GM19351 (cell line): ENCODE data around the gene CDKN2AIP.

Experiments used
- ATAC-seq: cut with Tn5 transposase; IDR thresholded peaks from one replicate; pipeline ENCODE4 v1.9.1; 2021; ENCODE audit warnings: mild to moderate bottlenecking, moderate library complexity; ENCODE audit not compliant: unreplicated experiment

Gene CDKN2AIP

DNA sequence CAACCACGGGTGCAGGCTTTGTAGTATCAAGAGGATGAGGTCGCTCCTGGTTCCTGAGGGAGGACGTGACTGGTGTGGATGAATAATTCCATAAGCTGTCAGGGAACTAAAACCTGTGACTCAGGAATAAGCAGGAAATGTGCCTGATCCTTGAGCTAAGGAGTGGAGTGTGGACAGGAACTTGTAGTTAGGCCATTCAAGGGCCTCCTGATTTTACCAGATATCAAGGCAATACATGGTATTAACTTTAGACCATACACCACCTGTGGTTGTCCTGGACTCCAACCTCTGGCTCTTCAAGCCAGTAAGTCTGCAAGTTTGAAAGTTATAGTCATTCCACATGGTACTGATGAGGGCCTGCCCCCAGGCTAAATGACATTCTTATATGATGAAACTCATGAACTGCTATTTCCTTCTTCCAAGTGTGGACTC, 48.4 kb downstream of the CDKN2AIP start:
- no peak for ATAC-seq

DNA sequence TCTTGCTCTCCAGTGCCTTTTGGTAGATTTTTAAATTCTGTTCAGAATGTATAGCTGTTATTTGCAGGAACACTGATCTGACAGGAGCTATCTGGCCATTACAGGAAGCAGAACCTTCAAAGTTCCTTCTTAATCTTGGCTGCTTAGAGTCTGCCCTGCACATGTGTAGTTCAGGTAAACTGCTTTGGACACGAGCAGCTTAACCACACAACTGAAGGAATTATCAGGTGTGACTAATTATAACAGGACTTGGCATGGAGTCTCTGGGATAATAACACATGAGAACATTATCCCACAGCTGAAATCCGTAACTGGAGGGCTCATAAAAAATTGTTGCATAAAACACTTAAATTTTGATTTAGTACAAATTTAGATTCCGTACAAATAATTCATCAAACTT, 48.8 kb downstream of the CDKN2AIP start:
- no peak for ATAC-seq

DNA sequence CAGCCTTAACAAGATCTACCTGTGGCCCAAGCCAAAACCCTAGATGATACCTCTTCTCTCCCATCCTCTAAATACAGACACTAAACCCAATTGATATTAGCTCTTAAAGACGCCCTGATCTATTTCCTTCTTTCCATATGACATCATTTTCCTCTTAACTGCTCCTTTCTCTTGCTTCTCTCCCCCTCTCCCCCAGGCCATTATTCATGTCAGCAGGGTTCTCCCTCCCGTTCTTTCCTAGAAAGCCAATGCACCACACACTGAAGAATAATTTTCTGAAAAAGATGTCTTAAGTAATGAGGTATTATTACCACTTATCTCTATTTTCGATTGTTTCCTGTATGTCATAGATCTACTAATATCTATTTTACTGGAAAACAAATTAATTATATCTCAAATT, 50.7 kb downstream of the CDKN2AIP start:
- no peak for ATAC-seq
